Activated CD4-positive, alpha-beta T cell treated with anti-CD3 and anti-CD28 coated beads for 36 hours (primary cell): ENCODE results near the gene ZNF69. TPM values are rescaled to one million over a fixed set of nuclear protein-coding genes. Genes with fewer than 3 reads are reported as not detected.
"Not testable (repeated sequence)": the region's sequence is repeated elsewhere in the genome, so short reads cannot be mapped to it uniquely, and the experiment has no call there.

Experiments used
- ATAC-seq: fragments of 200-7000 bp; cut with Tn5 transposase; one replicate; pipeline ENCODE4 v1.10.0; 2021; ENCODE audit warnings: mild to moderate bottlenecking, moderate library complexity
- CTCF ChIA-PET: fragments of 350-600 bp; sonication (Branson Sonifier 250); formaldehyde crosslinking; loops from one replicate; lab custom pipeline; 2021; ENCODE audit warnings: antibody characterized with exemption; lab: Charles Lee
- POLR2A ChIA-PET: fragments of 350-600 bp; sonication (Branson Sonifier 250); formaldehyde crosslinking; loops from one replicate; lab custom pipeline; 2021; ENCODE audit warnings: antibody characterized with exemption, inconsistent platforms; lab: Charles Lee
- DNase-seq: peaks from one replicate; pipeline ENCODE4 v3.0.0-alpha.2; 2020
- H3K27ac Mint-ChIP-seq: one replicate; pipeline ENCODE4 v1.8.0; 2021; ENCODE audit warnings: mixed read lengths
- H3K27me3 Mint-ChIP-seq: one replicate; pipeline ENCODE4 v1.8.0; 2021; ENCODE audit warnings: mixed read lengths
- H3K36me3 Mint-ChIP-seq: one replicate; pipeline ENCODE4 v1.8.0; 2021; ENCODE audit warnings: low read depth, mixed read lengths
- H3K4me1 Mint-ChIP-seq: one replicate; pipeline ENCODE4 v1.8.0; 2021; ENCODE audit warnings: mixed read lengths
- H3K4me3 Mint-ChIP-seq: one replicate; pipeline ENCODE4 v1.8.0; 2021; ENCODE audit warnings: mild to moderate bottlenecking, moderate library complexity, mixed read lengths
- H3K9me3 Mint-ChIP-seq: one replicate; pipeline ENCODE4 v1.8.0; 2021; ENCODE audit warnings: low read depth, mixed read lengths
- intact Hi-C, 2 experiments: fragments of 100-400 bp; cut with DNase I in 1 of 2; cut with micrococcal nuclease in 1 of 2; formaldehyde crosslinking; loops; one replicate each; pipeline versions ENCODE4 v1.14.2 to v1.15.1; 2022 to 2024; cut with DNase I, micrococcal nuclease
- total RNA-seq, 2 experiments: library from RNA; stranded (reverse); gene quantifications; one replicate each; pipeline ENCODE4 v1.2.3, GENCODE V29; 2021

The ZNF69 gene
- total RNA-seq, 2 experiments from 2014 or later: 2.4 to 2.5 TPM

GRCh38 chr19:11867766-11868165, 19.8 kb upstream of the ZNF69 start:
- Mint-ChIP-seq H3K36me3 (peaks cover 74% of the 10 kb centered on the region), H3K9me3 (peaks cover 58% of the 10 kb centered on the region)
- DNase-seq, H3K4me3 Mint-ChIP-seq, H3K27ac Mint-ChIP-seq, H3K4me1 Mint-ChIP-seq, ATAC-seq, POLR2A ChIA-PET, H3K27me3 Mint-ChIP-seq, CTCF ChIA-PET: not testable (repeated sequence)
- intact Hi-C loops: loop anchor here in 1 of 2 experiments (5.0 kb wide), 1 partner anchor 70 kb away; the partner anchor contains the start of gene ZNF491

- ATAC-seq (no peak), DNase-seq (no peak)
- intact Hi-C loops: loop anchor here in 1 of 2 experiments (5.0 kb wide), 1 partner anchor 71 kb away; the partner anchor contains the start of gene ZNF491
- Mint-ChIP-seq H3K4me3 (no peak overlapping the region), H3K4me1 (no peaks in the 10 kb centered on the region), H3K36me3 (peaks cover 72% of the 10 kb centered on the region), H3K27me3 (no peaks in the 10 kb centered on the region), H3K27ac (no peak overlapping the region), H3K9me3 (peaks cover 56% of the 10 kb centered on the region)
- ChIA-PET POLR2A (no interaction called here), CTCF (no interaction called here)
Observed at GRCh38 chr19:11868188-11868587, 19.4 kb upstream of the ZNF69 start.

GRCh38 chr19:11872624-11873023, 15.0 kb upstream of the ZNF69 start:
- intact Hi-C loops: no loop called here
- Mint-ChIP-seq H3K4me3 (no peak overlapping the region), H3K9me3 (peaks cover 29% of the 10 kb centered on the region), H3K36me3 (peaks cover 31% of the 10 kb centered on the region), H3K27ac (no peak overlapping the region), H3K27me3 (no peaks in the 10 kb centered on the region), H3K4me1 (no peaks in the 10 kb centered on the region)
- ChIA-PET POLR2A (no interaction called here), CTCF (interaction anchor here (0.6 kb wide), 1 partner anchor 91 kb away, joined by 4 read pairs; no protein-coding TSS in a partner anchor)
- ATAC-seq (no peak), DNase-seq (no peak)

- intact Hi-C loops: no loop called here
- ChIA-PET POLR2A (no interaction called here), CTCF (interaction anchor here (0.8 kb wide), 1 partner anchor 175 kb away, joined by 3 read pairs; no protein-coding TSS in a partner anchor)
- Mint-ChIP-seq H3K27ac (no peak overlapping the region), H3K27me3 (no peaks in the 10 kb centered on the region), H3K4me3 (no peak overlapping the region), H3K9me3 (peaks cover 18% of the 10 kb centered on the region), H3K4me1 (no peaks in the 10 kb centered on the region), H3K36me3 (peaks cover 20% of the 10 kb centered on the region)
- no peak for DNase-seq
- ATAC-seq: no peak
Observed at GRCh38 chr19:11873762-11874161, 13.8 kb upstream of the ZNF69 start.

- not testable (repeated sequence) for H3K27ac Mint-ChIP-seq
- intact Hi-C loops: loop anchor here (1.0 to 5.0 kb wide), 4 partner anchors 82 to 178 kb away; no protein-coding TSS in a partner anchor
Observed at GRCh38 chr19:11879687-11880266, 7.8 kb upstream of the ZNF69 start.

GRCh38 chr19:11880598-11880997, 7.0 kb upstream of the ZNF69 start:
- Mint-ChIP-seq H3K27ac (no peak overlapping the region), H3K36me3 (no peaks in the 10 kb centered on the region), H3K4me1 (no peaks in the 10 kb centered on the region), H3K9me3 (no peaks in the 10 kb centered on the region), H3K4me3 (no peak overlapping the region), H3K27me3 (no peaks in the 10 kb centered on the region)
- ChIA-PET POLR2A (no interaction called here), CTCF (interaction anchor here (0.6 to 3.6 kb wide), 12 partner anchors 12 to 885 kb away, joined by 3 to 15 read pairs (median 4); partner anchors contain the start of gene ZNF491)
- ATAC-seq: no peak
- intact Hi-C loops: loop anchor here (1.0 to 5.0 kb wide), 4 partner anchors 83 to 177 kb away; no protein-coding TSS in a partner anchor
- DNase-seq: no peak

More at GRCh38 chr19:11879687-11880266, 7.8 kb upstream of the ZNF69 start:
- CTCF ChIA-PET: interaction anchor here (0.7 to 2.9 kb wide), 10 partner anchors 12 to 798 kb away, joined by 3 to 20 read pairs (median 4); partner anchors contain the start of gene ZNF491
- ATAC-seq (peak; percentile 87), DNase-seq (peak; percentile 79)
- H3K36me3 Mint-ChIP-seq, H3K9me3 Mint-ChIP-seq, POLR2A ChIA-PET, H3K4me3 Mint-ChIP-seq, H3K4me1 Mint-ChIP-seq, H3K27me3 Mint-ChIP-seq: not testable (repeated sequence)

- no peaks in the 10 kb centered on the region for H3K9me3 Mint-ChIP-seq
- no peak overlapping the region for H3K4me3 Mint-ChIP-seq
- H3K4me1 Mint-ChIP-seq: no peaks in the 10 kb centered on the region
- no peaks in the 10 kb centered on the region for H3K36me3 Mint-ChIP-seq
- no peaks in the 10 kb centered on the region for H3K27me3 Mint-ChIP-seq
- no peak overlapping the region for H3K27ac Mint-ChIP-seq
- intact Hi-C loops: loop anchor here (1.0 to 5.0 kb wide), 7 partner anchors 83 to 260 kb away; no protein-coding TSS in a partner anchor
- ChIA-PET POLR2A (interaction anchor here (0.6 kb wide), 1 partner anchor 82 kb away, joined by 6 read pairs; no protein-coding TSS in a partner anchor), CTCF (interaction anchor here (0.7 to 3.6 kb wide), 10 partner anchors 11 to 399 kb away, joined by 3 to 15 read pairs (median 4); partner anchors contain the start of genes ZNF136 and ZNF491)
- DNase-seq: peak; percentile 75
- ATAC-seq: peak; percentile 77
Observed at GRCh38 chr19:11881151-11881800, 6.3 kb upstream of the ZNF69 start.

- intact Hi-C loops: loop anchor here in 1 of 2 experiments (2.0 to 5.0 kb wide), 2 partner anchors 42 to 175 kb away; partner anchors contain the start of gene ZNF700
- H3K27ac Mint-ChIP-seq: no peak overlapping the region
- CTCF ChIA-PET: interaction anchor here (0.7 to 3.6 kb wide), 8 partner anchors 10 to 280 kb away, joined by 3 to 17 read pairs (median 4); partner anchors contain the start of genes ZNF136, ZNF20, ZNF491 and ZNF700
- no peaks in the 10 kb centered on the region for H3K27me3 Mint-ChIP-seq
- H3K36me3 Mint-ChIP-seq: no peaks in the 10 kb centered on the region
- no peak for DNase-seq
- peaks cover 3% of the 10 kb centered on the region for H3K4me1 Mint-ChIP-seq
- POLR2A ChIA-PET: no interaction called here
- H3K4me3 Mint-ChIP-seq: no peak overlapping the region
- no peaks in the 10 kb centered on the region for H3K9me3 Mint-ChIP-seq
- no peak for ATAC-seq
Observed at GRCh38 chr19:11882606-11883005, 5.0 kb upstream of the ZNF69 start.

- DNase-seq: no peak
- ChIA-PET POLR2A (interaction anchor here (0.6 kb wide), 1 partner anchor 276 kb away, joined by 10 read pairs; the partner anchor contains the start of gene ZNF136), CTCF (interaction anchor here (2.4 kb wide), 1 partner anchor 89 kb away, joined by 6 read pairs; the partner anchor contains the start of gene ZNF491)
- H3K27ac Mint-ChIP-seq: no peak overlapping the region
- H3K36me3 Mint-ChIP-seq: no peaks in the 10 kb centered on the region
- peak overlapping the region; percentile 83 for H3K4me3 Mint-ChIP-seq
- peaks cover 20% of the 10 kb centered on the region for H3K4me1 Mint-ChIP-seq
- peak; percentile 9 for ATAC-seq
- intact Hi-C loops: loop anchor here in 1 of 2 experiments (1.0 kb wide), 1 partner anchor 37 kb away; no protein-coding TSS in a partner anchor
- no peaks in the 10 kb centered on the region for H3K27me3 Mint-ChIP-seq
- H3K9me3 Mint-ChIP-seq: no peaks in the 10 kb centered on the region
Observed at GRCh38 chr19:11887234-11887610, 360 bp upstream of the ZNF69 start.

GRCh38 chr19:11889901-11890300, 2.3 kb downstream of the ZNF69 start:
- H3K9me3 Mint-ChIP-seq, CTCF ChIA-PET, POLR2A ChIA-PET, H3K36me3 Mint-ChIP-seq, H3K27ac Mint-ChIP-seq, intact Hi-C loops, H3K27me3 Mint-ChIP-seq, ATAC-seq, DNase-seq, H3K4me3 Mint-ChIP-seq: not testable (repeated sequence)
- H3K4me1 Mint-ChIP-seq: peaks cover 20% of the 10 kb centered on the region

- Mint-ChIP-seq H3K9me3 (peaks cover 6% of the 10 kb centered on the region), H3K27ac (no peak overlapping the region), H3K27me3 (no peaks in the 10 kb centered on the region), H3K36me3 (peaks cover 13% of the 10 kb centered on the region), H3K4me1 (peaks cover 20% of the 10 kb centered on the region), H3K4me3 (no peak overlapping the region)
- intact Hi-C loops: no loop called here
- POLR2A ChIA-PET: no interaction called here
- no peak for ATAC-seq
- CTCF ChIA-PET: no interaction called here
- DNase-seq: no peak
Observed at GRCh38 chr19:11890634-11891033, 3.1 kb downstream of the ZNF69 start.
